ENCODE results near the gene TOP2B.

Gene TOP2B

GRCh38 chr3:25635038-25635437, 29.7 kb downstream of the TOP2B start:
- Histone ChIP-seq H3K4me3 (ENCODE audit: low read length) (no peak overlapping the region), H3K27me3 (ENCODE audit: control insufficient read depth, low read length) (no peaks in the 10 kb centered on the region), H3K79me2 (ENCODE audit: control insufficient read depth, low read length) (no peaks in the 10 kb centered on the region), H3K9me2 (replicated peaks; ENCODE audit: control insufficient read depth, low read length) (no peaks in the 10 kb centered on the region), H4K20me1 (ENCODE audit: control insufficient read depth, insufficient read depth, low read depth, low read length) (no peaks in the 10 kb centered on the region), H3F3A (ENCODE audit: control insufficient read depth, insufficient read depth) (no peaks in the 10 kb centered on the region), H3K36me3 (ENCODE audit: control insufficient read depth, low read length) (peaks cover 85% of the 10 kb centered on the region), H3K27ac (ENCODE audit: low read depth, low read length) (no peak overlapping the region), H3K4me1 (ENCODE audit: control insufficient read depth, low read length) (no peaks in the 10 kb centered on the region), H3K9me3 (ENCODE audit: control insufficient read depth, insufficient read depth, low read length) (no peaks in the 10 kb centered on the region), H3K4me2 (ENCODE audit: low read length) (no peak overlapping the region)
- TF ChIP-seq, protein P1, sequence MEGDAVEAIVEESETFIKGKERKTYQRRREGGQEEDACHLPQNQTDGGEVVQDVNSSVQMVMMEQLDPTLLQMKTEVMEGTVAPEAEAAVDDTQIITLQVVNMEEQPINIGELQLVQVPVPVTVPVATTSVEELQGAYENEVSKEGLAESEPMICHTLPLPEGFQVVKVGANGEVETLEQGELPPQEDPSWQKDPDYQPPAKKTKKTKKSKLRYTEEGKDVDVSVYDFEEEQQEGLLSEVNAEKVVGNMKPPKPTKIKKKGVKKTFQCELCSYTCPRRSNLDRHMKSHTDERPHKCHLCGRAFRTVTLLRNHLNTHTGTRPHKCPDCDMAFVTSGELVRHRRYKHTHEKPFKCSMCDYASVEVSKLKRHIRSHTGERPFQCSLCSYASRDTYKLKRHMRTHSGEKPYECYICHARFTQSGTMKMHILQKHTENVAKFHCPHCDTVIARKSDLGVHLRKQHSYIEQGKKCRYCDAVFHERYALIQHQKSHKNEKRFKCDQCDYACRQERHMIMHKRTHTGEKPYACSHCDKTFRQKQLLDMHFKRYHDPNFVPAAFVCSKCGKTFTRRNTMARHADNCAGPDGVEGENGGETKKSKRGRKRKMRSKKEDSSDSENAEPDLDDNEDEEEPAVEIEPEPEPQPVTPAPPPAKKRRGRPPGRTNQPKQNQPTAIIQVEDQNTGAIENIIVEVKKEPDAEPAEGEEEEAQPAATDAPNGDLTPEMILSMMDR (IDR thresholded peaks at IDR 0.05; ENCODE audit: low read depth, low read length, poor library complexity, severe bottlenecking): no peak
- TF ChIP-seq EZH2phosphoT487 (IDR thresholded peaks at IDR 0.05; ENCODE audit: borderline replicate concordance, low read length): no peak

DNA sequence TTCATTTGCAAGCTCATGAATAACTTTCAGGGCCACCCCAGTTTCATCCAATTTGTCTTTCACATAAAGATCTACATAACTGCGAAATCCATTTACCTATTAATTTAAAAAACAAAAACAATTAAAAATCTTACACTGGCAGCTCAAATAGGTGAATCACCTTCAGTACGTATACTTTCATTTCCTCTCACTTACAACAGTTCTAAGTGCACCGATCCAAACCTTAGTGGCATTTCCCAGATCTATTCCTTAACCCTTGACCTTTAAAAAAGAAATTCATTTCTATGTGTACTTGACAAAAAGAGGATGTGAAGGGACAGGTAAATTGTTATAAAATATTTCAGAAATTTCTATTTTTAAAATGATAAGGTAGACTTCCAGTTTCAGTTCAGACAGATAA, 30.8 kb downstream of the TOP2B start:
- Histone ChIP-seq H3K36me3 (ENCODE audit: control insufficient read depth, low read length) (peaks cover 87% of the 10 kb centered on the region), H3K4me1 (ENCODE audit: control insufficient read depth, low read length) (no peaks in the 10 kb centered on the region), H4K20me1 (ENCODE audit: control insufficient read depth, insufficient read depth, low read depth, low read length) (no peaks in the 10 kb centered on the region), H3K79me2 (ENCODE audit: control insufficient read depth, low read length) (no peaks in the 10 kb centered on the region), H3K27me3 (ENCODE audit: control insufficient read depth, low read length) (no peaks in the 10 kb centered on the region), H3K9me3 (ENCODE audit: control insufficient read depth, insufficient read depth, low read length) (no peaks in the 10 kb centered on the region), H3K9me2 (replicated peaks; ENCODE audit: control insufficient read depth, low read length) (no peaks in the 10 kb centered on the region), H3K4me2 (ENCODE audit: low read length) (no peak overlapping the region), H3K4me3 (ENCODE audit: low read length) (no peak overlapping the region), H3K27ac (ENCODE audit: low read depth, low read length) (no peak overlapping the region), H3F3A (ENCODE audit: control insufficient read depth, insufficient read depth) (no peaks in the 10 kb centered on the region)
- TF ChIP-seq, protein P1 (IDR thresholded peaks at IDR 0.05; ENCODE audit: low read depth, low read length, poor library complexity, severe bottlenecking): no peak
- no peak for TF ChIP-seq EZH2phosphoT487 (IDR thresholded peaks at IDR 0.05; ENCODE audit: borderline replicate concordance, low read length)

DNA sequence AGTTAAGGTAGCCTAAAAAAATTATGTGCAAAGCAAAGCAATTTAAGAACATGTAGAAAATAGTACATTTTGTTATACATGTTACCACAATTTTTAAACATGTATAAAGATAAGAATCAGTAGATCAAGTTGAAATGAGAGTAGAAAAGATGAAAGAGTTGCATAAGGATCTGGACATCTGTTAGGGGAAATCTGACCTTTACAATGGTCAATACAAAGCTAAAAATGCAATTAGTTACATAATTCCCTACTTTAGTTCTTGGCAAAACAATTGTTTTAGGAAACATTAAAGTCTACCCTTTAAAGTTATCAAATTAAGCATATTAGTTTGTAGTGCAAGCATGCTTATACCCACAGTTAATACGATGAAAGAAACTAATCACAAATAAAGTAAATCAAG, 32.7 kb downstream of the TOP2B start:
- Histone ChIP-seq H3K4me3 (ENCODE audit: low read length) (no peak overlapping the region), H3K4me2 (ENCODE audit: low read length) (no peak overlapping the region), H3K4me1 (ENCODE audit: control insufficient read depth, low read length) (no peaks in the 10 kb centered on the region), H3K27me3 (ENCODE audit: control insufficient read depth, low read length) (no peaks in the 10 kb centered on the region), H3F3A (ENCODE audit: control insufficient read depth, insufficient read depth) (no peaks in the 10 kb centered on the region), H4K20me1 (ENCODE audit: control insufficient read depth, insufficient read depth, low read depth, low read length) (no peaks in the 10 kb centered on the region), H3K27ac (ENCODE audit: low read depth, low read length) (no peak overlapping the region), H3K79me2 (ENCODE audit: control insufficient read depth, low read length) (no peaks in the 10 kb centered on the region), H3K36me3 (ENCODE audit: control insufficient read depth, low read length) (peaks cover 87% of the 10 kb centered on the region), H3K9me3 (ENCODE audit: control insufficient read depth, insufficient read depth, low read length) (no peaks in the 10 kb centered on the region), H3K9me2 (replicated peaks; ENCODE audit: control insufficient read depth, low read length) (no peaks in the 10 kb centered on the region)
- TF ChIP-seq EZH2phosphoT487 (IDR thresholded peaks at IDR 0.05; ENCODE audit: borderline replicate concordance, low read length): no peak
- TF ChIP-seq, protein P1 (IDR thresholded peaks at IDR 0.05; ENCODE audit: low read depth, low read length, poor library complexity, severe bottlenecking): no peak

DNA sequence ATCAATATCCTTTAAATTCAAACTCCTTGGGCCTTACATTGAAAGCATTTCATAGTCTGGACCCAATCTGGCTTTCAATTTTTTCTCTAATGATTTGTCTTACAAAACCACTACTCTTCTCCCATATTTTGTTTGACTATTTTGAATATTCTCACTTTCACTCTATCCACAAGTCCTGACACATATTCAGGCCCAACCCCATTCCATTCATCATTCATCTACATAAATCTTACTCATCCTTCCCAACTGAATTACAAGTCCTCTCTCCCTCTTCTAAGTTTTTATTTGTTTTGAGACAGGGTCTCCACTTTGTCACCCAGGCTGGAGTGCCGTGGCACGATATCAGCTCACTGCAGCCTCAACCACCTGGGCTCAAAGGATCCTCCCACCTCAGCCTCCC, 43.6 kb downstream of the TOP2B start:
- Histone ChIP-seq H3K9me2 (replicated peaks; ENCODE audit: control insufficient read depth, low read length) (no peaks in the 10 kb centered on the region), H3K36me3 (ENCODE audit: control insufficient read depth, low read length) (peaks cover 88% of the 10 kb centered on the region), H3K4me2 (ENCODE audit: low read length) (no peak overlapping the region), H3K4me1 (ENCODE audit: control insufficient read depth, low read length) (no peaks in the 10 kb centered on the region), H4K20me1 (ENCODE audit: control insufficient read depth, insufficient read depth, low read depth, low read length) (no peaks in the 10 kb centered on the region), H3F3A (ENCODE audit: control insufficient read depth, insufficient read depth) (no peaks in the 10 kb centered on the region), H3K79me2 (ENCODE audit: control insufficient read depth, low read length) (no peaks in the 10 kb centered on the region), H3K27me3 (ENCODE audit: control insufficient read depth, low read length) (no peaks in the 10 kb centered on the region), H3K27ac (ENCODE audit: low read depth, low read length) (no peak overlapping the region), H3K9me3 (ENCODE audit: control insufficient read depth, insufficient read depth, low read length) (no peaks in the 10 kb centered on the region), H3K4me3 (ENCODE audit: low read length) (no peak overlapping the region)
- no peak for TF ChIP-seq EZH2phosphoT487 (IDR thresholded peaks at IDR 0.05; ENCODE audit: borderline replicate concordance, low read length)
- TF ChIP-seq, protein P1 (IDR thresholded peaks at IDR 0.05; ENCODE audit: low read depth, low read length, poor library complexity, severe bottlenecking): no peak

Measured in DOHH2 (cell line).